Memory B cell (primary cell): ENCODE data around the gene FUBP1.
A peak's percentile ranks its signal among the peaks of the same experiment; 100 is the strongest.
"Not testable (repeated sequence)": the region's sequence is repeated elsewhere in the genome, so short reads cannot be mapped to it uniquely, and the experiment has no call there.

Experiments
- ATAC-seq: fragments of 150-1000 bp; cut with Tn5 transposase; 2 replicates; pipeline ENCODE4 v1.10.0; 2021; ENCODE audit warnings: low read depth, mild to moderate bottlenecking, moderate library complexity
- DNase-seq, 2 donors: peaks; one replicate each; pipeline ENCODE4 v3.0.0; 2022; ENCODE audit warnings: low spot score in 2 of 2
- H3K27ac Mint-ChIP-seq: one replicate; pipeline ENCODE4 v1.8.0; 2022; ENCODE audit warnings: mild to moderate bottlenecking, moderate library complexity, mixed read lengths
- H3K27me3 Mint-ChIP-seq: one replicate; pipeline ENCODE4 v1.8.0; 2022; ENCODE audit warnings: mixed read lengths
- H3K36me3 Mint-ChIP-seq: one replicate; pipeline ENCODE4 v1.8.0; 2022; ENCODE audit warnings: mild to moderate bottlenecking, mixed read lengths
- H3K4me1 Mint-ChIP-seq: one replicate; pipeline ENCODE4 v1.8.0; 2022; ENCODE audit warnings: mixed read lengths
- H3K4me3 Mint-ChIP-seq: one replicate; pipeline ENCODE4 v1.8.0; 2022; ENCODE audit warnings: mild to moderate bottlenecking, moderate library complexity, mixed read lengths
- H3K9me3 Mint-ChIP-seq: one replicate; pipeline ENCODE4 v1.8.0; 2022; ENCODE audit warnings: mixed read lengths

FUBP1 gene

DNA sequence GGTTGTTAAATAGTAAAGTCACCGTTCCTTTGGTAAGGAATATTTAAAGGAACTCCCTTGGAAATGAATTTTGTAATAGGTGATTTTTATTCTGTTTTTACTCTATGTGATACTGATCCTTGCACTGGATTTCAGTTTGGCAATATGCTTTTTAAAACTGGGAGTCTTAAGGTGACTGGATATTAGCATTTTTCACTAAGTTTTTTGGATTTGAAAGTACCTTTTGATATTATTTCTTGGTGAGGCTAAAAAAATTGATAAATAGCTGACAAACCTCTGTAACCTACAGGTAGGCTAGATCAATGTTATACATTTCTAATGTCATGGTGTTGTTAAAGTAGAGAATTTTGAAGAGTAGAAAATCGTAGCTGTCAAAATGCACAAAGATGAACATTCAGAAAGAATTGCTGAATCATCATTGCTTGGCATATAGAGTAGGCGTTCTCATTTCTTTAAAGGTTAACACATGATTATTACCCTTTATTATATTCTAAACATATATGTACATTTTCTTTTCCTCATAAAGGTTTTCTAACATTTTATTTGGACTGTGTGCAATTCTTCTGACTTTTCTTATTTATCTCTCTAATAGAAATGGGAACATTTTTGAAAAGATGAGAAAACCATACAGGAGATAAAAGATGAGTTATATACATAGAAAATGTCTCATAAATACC is 24.3 kb upstream of the FUBP1 start:
- H3K27ac Mint-ChIP-seq: peak overlapping the region; percentile 98
- DNase-seq: no peak
- peaks cover under 1% of the 10 kb centered on the region for H3K36me3 Mint-ChIP-seq
- no peak for ATAC-seq
- no peak overlapping the region for H3K4me3 Mint-ChIP-seq
- peaks cover 8% of the 10 kb centered on the region for H3K4me1 Mint-ChIP-seq
- H3K9me3 Mint-ChIP-seq: no peaks in the 10 kb centered on the region
- no peaks in the 10 kb centered on the region for H3K27me3 Mint-ChIP-seq

GRCh38 chr1:78000536-78000935 is 21.7 kb upstream of the FUBP1 start:
- H3K27ac Mint-ChIP-seq, DNase-seq, H3K4me1 Mint-ChIP-seq, H3K9me3 Mint-ChIP-seq, H3K36me3 Mint-ChIP-seq, H3K4me3 Mint-ChIP-seq, H3K27me3 Mint-ChIP-seq, ATAC-seq: not testable (repeated sequence)

DNA sequence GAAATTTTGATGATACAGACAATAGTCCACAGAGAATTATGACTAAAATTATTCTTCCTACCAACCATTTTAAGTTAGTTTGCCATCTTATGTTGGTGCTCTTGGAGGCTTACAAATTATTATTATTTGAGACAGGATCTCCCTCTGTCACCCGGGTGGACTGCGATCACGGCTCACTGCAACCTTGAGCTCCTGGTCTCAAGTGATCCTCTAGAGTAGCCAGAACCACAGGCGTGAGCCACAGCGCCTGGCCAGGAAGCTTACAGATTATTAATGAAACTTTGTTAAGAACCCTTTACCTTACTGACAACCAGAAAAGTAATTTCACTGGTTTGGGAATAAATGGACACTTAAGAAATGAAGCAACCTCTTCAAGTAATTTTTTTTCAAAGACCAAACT is 17.9 kb upstream of the FUBP1 start:
- no peak overlapping the region for H3K4me3 Mint-ChIP-seq
- ATAC-seq (no peak), DNase-seq (no peak)
- peaks cover 7% of the 10 kb centered on the region for H3K36me3 Mint-ChIP-seq
- H3K9me3 Mint-ChIP-seq: no peaks in the 10 kb centered on the region
- H3K4me1 Mint-ChIP-seq: no peaks in the 10 kb centered on the region
- no peak overlapping the region for H3K27ac Mint-ChIP-seq
- no peaks in the 10 kb centered on the region for H3K27me3 Mint-ChIP-seq

GRCh38 chr1:77994117-77994705 is 15.3 kb upstream of the FUBP1 start:
- H3K36me3 Mint-ChIP-seq: peaks cover 7% of the 10 kb centered on the region
- no peak for ATAC-seq
- peaks cover 4% of the 10 kb centered on the region for H3K4me1 Mint-ChIP-seq
- no peak overlapping the region for H3K27ac Mint-ChIP-seq
- no peak for DNase-seq
- H3K27me3 Mint-ChIP-seq: no peaks in the 10 kb centered on the region
- H3K4me3 Mint-ChIP-seq: no peak overlapping the region
- H3K9me3 Mint-ChIP-seq: no peaks in the 10 kb centered on the region

- H3K36me3 Mint-ChIP-seq: peaks cover 4% of the 10 kb centered on the region
- DNase-seq: no peak
- ATAC-seq: no peak
- H3K27ac Mint-ChIP-seq: no peak overlapping the region
- H3K4me1 Mint-ChIP-seq: peaks cover 13% of the 10 kb centered on the region
- H3K4me3 Mint-ChIP-seq: no peak overlapping the region
- no peaks in the 10 kb centered on the region for H3K27me3 Mint-ChIP-seq
- H3K9me3 Mint-ChIP-seq: no peaks in the 10 kb centered on the region
These were observed 12.8 kb upstream of the FUBP1 start for GRCh38 chr1:77991638-77992037.

DNA sequence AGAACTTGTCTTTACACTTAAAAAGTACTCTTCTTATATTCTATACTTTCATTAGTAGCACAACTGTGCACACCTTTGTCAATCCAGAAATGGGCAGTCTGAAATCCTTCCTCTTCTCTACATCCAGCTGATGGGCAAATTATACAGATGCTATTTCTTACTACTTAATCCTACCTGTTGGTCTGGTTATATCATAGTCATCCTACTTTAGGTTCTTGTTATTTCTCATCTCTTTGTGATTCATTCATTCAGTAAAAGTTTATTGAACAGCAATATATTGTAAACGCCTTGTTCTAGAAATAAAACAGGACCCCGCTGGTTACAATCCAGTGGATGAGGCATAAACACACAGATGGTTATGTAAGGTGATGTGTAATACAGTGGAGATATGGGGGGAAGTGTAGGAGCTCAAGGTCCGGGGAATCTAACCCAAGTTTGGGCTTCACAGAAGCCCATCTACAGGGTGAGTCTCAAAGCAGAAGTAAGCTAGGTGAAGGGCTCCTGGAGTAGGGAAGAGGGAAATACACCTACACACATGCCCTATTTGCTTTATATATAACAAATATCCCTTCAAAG is 11.8 kb upstream of the FUBP1 start:
- no peak for DNase-seq
- ATAC-seq: no peak
- H3K27ac Mint-ChIP-seq: no peak overlapping the region
- no peaks in the 10 kb centered on the region for H3K9me3 Mint-ChIP-seq
- no peak overlapping the region for H3K4me3 Mint-ChIP-seq
- peaks cover 16% of the 10 kb centered on the region for H3K4me1 Mint-ChIP-seq
- H3K36me3 Mint-ChIP-seq: peaks cover 4% of the 10 kb centered on the region
- no peaks in the 10 kb centered on the region for H3K27me3 Mint-ChIP-seq

DNA sequence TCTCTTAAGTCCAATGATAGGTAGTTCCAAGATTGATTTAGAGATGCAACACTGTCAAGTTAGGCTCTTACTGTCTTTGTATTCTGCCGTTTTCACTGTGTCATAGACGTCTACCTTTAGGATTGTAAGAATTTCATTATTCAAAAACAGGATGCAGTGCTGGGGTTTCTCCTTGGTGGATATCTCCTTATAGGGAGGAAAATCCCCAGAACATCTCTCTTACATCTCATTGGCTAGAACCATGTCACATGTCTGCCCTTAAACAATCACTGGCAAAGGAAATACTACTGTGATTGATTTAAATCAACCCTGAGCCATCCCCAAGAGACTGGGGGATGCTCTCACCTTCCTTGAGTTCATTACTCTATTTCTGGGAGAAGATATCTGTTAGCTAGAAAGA is 10.9 kb upstream of the FUBP1 start:
- Mint-ChIP-seq H3K4me1 (peaks cover 16% of the 10 kb centered on the region), H3K27me3 (no peaks in the 10 kb centered on the region), H3K9me3 (no peaks in the 10 kb centered on the region), H3K36me3 (peaks cover 5% of the 10 kb centered on the region), H3K4me3 (no peak overlapping the region), H3K27ac (no peak overlapping the region)
- DNase-seq (no peak), ATAC-seq (no peak)

- Mint-ChIP-seq H3K4me1 (peaks cover 16% of the 10 kb centered on the region), H3K27me3 (no peaks in the 10 kb centered on the region), H3K27ac (peak overlapping the region; percentile 10), H3K36me3 (peaks cover 5% of the 10 kb centered on the region), H3K4me3 (no peak overlapping the region), H3K9me3 (no peaks in the 10 kb centered on the region)
- no peak for DNase-seq
- no peak for ATAC-seq
These were observed 9.0 kb upstream of the FUBP1 start for GRCh38 chr1:77987919-77988318.

DNA sequence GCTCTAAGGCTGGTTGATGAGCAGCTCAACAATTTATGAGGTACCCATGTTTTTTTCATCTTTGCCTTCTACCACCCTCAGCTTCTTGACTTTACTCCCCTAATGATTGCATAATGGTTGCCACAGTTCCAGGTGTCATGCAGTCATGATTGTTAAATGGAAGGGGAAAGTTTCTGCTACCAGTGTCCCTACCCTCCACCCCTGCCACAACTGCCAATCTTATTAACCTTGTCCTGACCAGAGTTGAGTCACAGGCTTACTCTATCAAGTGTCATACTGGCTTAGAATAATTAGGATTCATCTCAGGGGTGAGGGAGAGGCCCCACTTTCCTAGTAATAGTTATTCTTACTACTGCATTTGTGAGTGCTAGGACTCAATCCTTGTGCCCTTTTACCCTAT is 7.9 kb upstream of the FUBP1 start:
- Mint-ChIP-seq H3K27ac (no peak overlapping the region), H3K36me3 (peaks cover 5% of the 10 kb centered on the region), H3K27me3 (no peaks in the 10 kb centered on the region), H3K4me3 (no peak overlapping the region), H3K9me3 (no peaks in the 10 kb centered on the region), H3K4me1 (peaks cover 16% of the 10 kb centered on the region)
- DNase-seq: no peak
- ATAC-seq: no peak

DNA sequence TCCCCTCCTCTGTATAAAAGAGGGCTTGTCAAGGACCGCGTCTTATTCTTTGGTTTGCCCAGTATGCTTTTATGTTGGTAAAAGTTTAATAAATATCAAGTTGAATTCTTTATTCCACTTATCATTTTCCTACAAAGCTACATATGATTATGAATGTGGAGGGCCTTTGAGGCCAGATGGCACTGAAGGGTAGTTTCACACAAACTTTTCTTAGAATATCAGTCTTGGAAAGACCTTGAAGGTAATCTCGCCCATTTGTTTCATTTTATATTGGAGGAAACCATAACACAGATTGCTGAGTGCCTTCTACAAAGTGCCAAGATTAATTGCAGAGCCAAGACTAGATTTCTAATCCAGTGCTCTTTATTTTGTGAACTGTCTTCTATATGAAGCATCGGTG is 5.8 kb upstream of the FUBP1 start:
- Mint-ChIP-seq H3K27me3 (no peaks in the 10 kb centered on the region), H3K9me3 (no peaks in the 10 kb centered on the region), H3K27ac (no peak overlapping the region), H3K36me3 (peaks cover 5% of the 10 kb centered on the region), H3K4me3 (no peak overlapping the region), H3K4me1 (peaks cover 12% of the 10 kb centered on the region)
- DNase-seq (no peak), ATAC-seq (no peak)

DNA sequence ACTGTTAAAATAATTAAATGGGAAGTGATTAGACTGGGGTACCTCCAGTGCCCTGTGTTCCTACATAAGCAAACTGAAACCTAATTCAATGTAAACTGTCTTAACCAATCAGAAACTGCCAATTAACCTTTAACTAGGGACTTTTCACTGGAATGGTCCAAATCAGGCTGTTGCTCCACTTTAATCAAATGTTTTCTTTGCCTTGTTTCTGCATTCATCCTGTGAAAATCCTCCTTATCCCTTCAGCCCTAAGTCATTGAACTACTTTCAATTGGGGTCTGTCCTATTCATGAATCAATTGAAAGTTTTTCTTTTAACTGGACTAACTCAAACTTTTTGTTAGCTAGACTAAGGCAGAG is 5.1 kb upstream of the FUBP1 start:
- DNase-seq (no peak), ATAC-seq (no peak)
- H3K9me3 Mint-ChIP-seq: no peaks in the 10 kb centered on the region
- H3K27me3 Mint-ChIP-seq: no peaks in the 10 kb centered on the region
- no peak overlapping the region for H3K27ac Mint-ChIP-seq
- H3K4me1 Mint-ChIP-seq: peaks cover 11% of the 10 kb centered on the region
- H3K4me3 Mint-ChIP-seq: no peak overlapping the region
- peaks cover 5% of the 10 kb centered on the region for H3K36me3 Mint-ChIP-seq

DNA sequence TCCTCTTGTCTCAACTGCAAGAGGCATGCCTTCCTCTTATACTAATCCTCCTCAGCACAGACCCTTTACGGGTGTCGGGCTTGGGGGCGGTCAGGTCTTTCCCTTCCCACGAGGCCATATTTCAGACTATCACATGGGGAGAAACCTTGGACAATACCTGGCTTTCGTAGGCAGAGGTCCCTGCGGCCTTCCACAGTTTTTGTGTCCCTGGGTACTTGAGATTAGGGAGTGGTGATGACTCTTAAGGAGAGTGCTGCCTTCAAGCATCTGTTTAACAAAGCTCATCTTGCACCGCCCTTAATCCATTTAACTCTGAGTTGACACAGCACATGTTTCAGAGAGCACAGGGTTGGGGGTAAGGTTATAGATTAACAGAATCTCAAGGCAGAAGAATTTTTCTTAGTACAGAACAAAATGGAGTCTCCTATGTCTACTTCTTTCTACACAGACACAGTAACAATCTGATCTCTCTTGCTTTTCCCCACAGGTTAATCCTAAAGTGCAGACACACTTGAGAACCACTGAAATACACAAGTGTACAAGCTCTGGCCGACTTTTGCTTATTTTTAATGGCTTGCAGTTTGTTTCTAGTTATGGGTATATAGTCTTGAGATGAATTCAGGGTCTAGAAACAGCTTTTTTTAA is 4.6 kb upstream of the FUBP1 start:
- H3K9me3 Mint-ChIP-seq, H3K27me3 Mint-ChIP-seq, H3K4me1 Mint-ChIP-seq, H3K4me3 Mint-ChIP-seq, ATAC-seq, DNase-seq, H3K36me3 Mint-ChIP-seq, H3K27ac Mint-ChIP-seq: not testable (repeated sequence)

- no peak overlapping the region for H3K4me3 Mint-ChIP-seq
- peaks cover 9% of the 10 kb centered on the region for H3K36me3 Mint-ChIP-seq
- H3K9me3 Mint-ChIP-seq: no peaks in the 10 kb centered on the region
- peak; percentile 57 for ATAC-seq
- H3K27ac Mint-ChIP-seq: no peak overlapping the region
- peaks cover 12% of the 10 kb centered on the region for H3K4me1 Mint-ChIP-seq
- DNase-seq: peak; percentile 56 to 82
- H3K27me3 Mint-ChIP-seq: no peaks in the 10 kb centered on the region
These were observed 441 bp downstream of the FUBP1 start for GRCh38 chr1:77978293-77978968.

- Mint-ChIP-seq H3K27me3 (no peaks in the 10 kb centered on the region), H3K4me1 (peaks cover 13% of the 10 kb centered on the region), H3K36me3 (peaks cover 10% of the 10 kb centered on the region)
These were observed 931 bp downstream of the FUBP1 start for GRCh38 chr1:77977989-77978292.

More at GRCh38 chr1:77977989-77978292, 931 bp downstream of the FUBP1 start:
- Mint-ChIP-seq H3K9me3 (no peaks in the 10 kb centered on the region), H3K4me3 (no peak overlapping the region), H3K27ac (no peak overlapping the region)
- DNase-seq (no peak), ATAC-seq (no peak)
